Measurements from ENCODE around the gene RNF19B. TPM values are rescaled to one million over a fixed set of nuclear protein-coding genes. Genes with fewer than 3 reads are reported as not detected.

RNF19B gene
- polyA plus RNA-seq, 2 of the 4 experiments (the other 2 are of a cell fraction): 9.9 to 22.6 TPM

GRCh38 chr1:32894681-32895080 is 69.9 kb downstream of the RNF19B start:
- no peak for FAIRE-seq
- H3K4me2 ChIP-seq: no peak overlapping the region
- WGBS (ENCODE audit: missing lambda C conversion rate): 95% methylated on average over 3 of the region's 6 CpGs
- no peak for ATAC-seq
- ChIA-PET CTCF (interaction anchor here (0.6 to 3.8 kb wide), 6 partner anchors 12 to 192 kb away, joined by 3 to 15 read pairs (median 4); partner anchors contain the start of gene FNDC5), POLR2A (no interaction called here)
- no peak for TF ChIP-seq CTCF (IDR thresholded peaks at IDR 0.05)
- no peak for TF ChIP-seq BCL3 (IDR thresholded peaks at IDR 0.05)
- TF ChIP-seq RCOR1 (IDR thresholded peaks at IDR 0.05; ENCODE audit: low read depth, low read length): no peak
- TF ChIP-seq EP300 (IDR thresholded peaks at IDR 0.05): no peak
- TF ChIP-seq RARB (CRISPR knock-in tag; IDR thresholded peaks at IDR 0.05): no peak
- TF ChIP-seq USF2 (IDR thresholded peaks at IDR 0.05): no peak
- no peak for TF ChIP-seq ATOH8 (CRISPR knock-in tag; IDR thresholded peaks at IDR 0.05; ENCODE audit: low read depth)
- TF ChIP-seq CEBPB (IDR thresholded peaks at IDR 0.05): no peak
- TF ChIP-seq JUN (IDR thresholded peaks at IDR 0.05): no peak
- TF ChIP-seq MAX (IDR thresholded peaks at IDR 0.05): no peak
- no peak for TF ChIP-seq REST (IDR thresholded peaks at IDR 0.05)
- TF ChIP-seq KDM5A (IDR thresholded peaks at IDR 0.05): no peak
- TF ChIP-seq ZSCAN20 (CRISPR knock-in tag; IDR thresholded peaks at IDR 0.05): no peak
- no peak for TF ChIP-seq HMGXB4 (CRISPR knock-in tag; IDR thresholded peaks at IDR 0.05; ENCODE audit: borderline replicate concordance)
- no peak for TF ChIP-seq ELK1 (IDR thresholded peaks at IDR 0.05; ENCODE audit: low read depth, low read length)
- TF ChIP-seq HDAC2 (IDR thresholded peaks at IDR 0.05): no peak
- TF ChIP-seq HEYL (CRISPR knock-in tag; IDR thresholded peaks at IDR 0.05): no peak
- no peak for TF ChIP-seq NR3C1 (IDR thresholded peaks at IDR 0.05)
- no peak for TF ChIP-seq EHF (CRISPR knock-in tag; IDR thresholded peaks at IDR 0.05)
- no peaks in the 10 kb centered on the region for H3K9me3 ChIP-seq
- no peak overlapping the region for H3K27ac ChIP-seq
- H3K4me3 ChIP-seq: no peak overlapping the region
- no peak for DNase-seq (ENCODE audit: low read depth in 1 of 2, low spot score in 1 of 2)
- H3K4me1 ChIP-seq: 0 out of 3 replicates have a peak, but pooled peaks cover 3% of the 10 kb centered on the region
